ENCODE results near the gene CFP.

DNA sequence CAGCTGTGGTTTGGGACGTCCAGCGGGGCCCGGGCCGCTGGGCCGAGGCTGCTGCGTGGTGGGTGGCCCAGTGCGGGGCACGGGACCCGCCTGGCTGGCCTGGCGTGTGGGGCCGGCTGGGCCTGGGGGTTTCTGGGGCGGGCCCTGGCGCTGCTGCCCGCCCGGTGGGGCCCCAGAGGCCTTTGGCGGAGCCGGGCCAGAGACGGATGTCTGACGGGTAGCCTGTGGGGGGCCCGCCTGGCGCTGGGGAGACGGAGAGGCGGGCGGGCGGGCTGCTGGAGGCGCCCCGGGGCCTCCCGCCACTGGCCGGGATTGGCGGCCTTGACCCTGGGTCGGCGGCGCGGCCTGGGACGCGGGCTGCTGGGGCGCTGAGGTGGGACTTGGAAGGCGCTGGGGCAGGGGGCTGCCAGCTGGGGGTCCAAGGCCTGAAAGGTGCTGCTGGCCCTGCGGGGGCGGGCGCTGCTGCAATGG lies 55.6 kb downstream of the CFP start:
- TF ChIP-seq, protein P1, sequence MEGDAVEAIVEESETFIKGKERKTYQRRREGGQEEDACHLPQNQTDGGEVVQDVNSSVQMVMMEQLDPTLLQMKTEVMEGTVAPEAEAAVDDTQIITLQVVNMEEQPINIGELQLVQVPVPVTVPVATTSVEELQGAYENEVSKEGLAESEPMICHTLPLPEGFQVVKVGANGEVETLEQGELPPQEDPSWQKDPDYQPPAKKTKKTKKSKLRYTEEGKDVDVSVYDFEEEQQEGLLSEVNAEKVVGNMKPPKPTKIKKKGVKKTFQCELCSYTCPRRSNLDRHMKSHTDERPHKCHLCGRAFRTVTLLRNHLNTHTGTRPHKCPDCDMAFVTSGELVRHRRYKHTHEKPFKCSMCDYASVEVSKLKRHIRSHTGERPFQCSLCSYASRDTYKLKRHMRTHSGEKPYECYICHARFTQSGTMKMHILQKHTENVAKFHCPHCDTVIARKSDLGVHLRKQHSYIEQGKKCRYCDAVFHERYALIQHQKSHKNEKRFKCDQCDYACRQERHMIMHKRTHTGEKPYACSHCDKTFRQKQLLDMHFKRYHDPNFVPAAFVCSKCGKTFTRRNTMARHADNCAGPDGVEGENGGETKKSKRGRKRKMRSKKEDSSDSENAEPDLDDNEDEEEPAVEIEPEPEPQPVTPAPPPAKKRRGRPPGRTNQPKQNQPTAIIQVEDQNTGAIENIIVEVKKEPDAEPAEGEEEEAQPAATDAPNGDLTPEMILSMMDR (IDR thresholded peaks at IDR 0.05) = no peak
- TF ChIP-seq NR3C1 (CRISPR knock-in tag; conservative IDR thresholded peaks at IDR 0.05; ENCODE audit: low read depth) (no peak), ZNF416 (CRISPR knock-in tag; IDR thresholded peaks at IDR 0.05) (no peak), IRF2 (CRISPR knock-in tag; IDR thresholded peaks at IDR 0.05; ENCODE audit: borderline replicate concordance, low read depth) (no peak), ZBTB43 (CRISPR knock-in tag; IDR thresholded peaks at IDR 0.05) (no peak), FOXP4 (CRISPR knock-in tag; IDR thresholded peaks at IDR 0.05) (no peak)
- TF ChIP-seq, protein P2, sequence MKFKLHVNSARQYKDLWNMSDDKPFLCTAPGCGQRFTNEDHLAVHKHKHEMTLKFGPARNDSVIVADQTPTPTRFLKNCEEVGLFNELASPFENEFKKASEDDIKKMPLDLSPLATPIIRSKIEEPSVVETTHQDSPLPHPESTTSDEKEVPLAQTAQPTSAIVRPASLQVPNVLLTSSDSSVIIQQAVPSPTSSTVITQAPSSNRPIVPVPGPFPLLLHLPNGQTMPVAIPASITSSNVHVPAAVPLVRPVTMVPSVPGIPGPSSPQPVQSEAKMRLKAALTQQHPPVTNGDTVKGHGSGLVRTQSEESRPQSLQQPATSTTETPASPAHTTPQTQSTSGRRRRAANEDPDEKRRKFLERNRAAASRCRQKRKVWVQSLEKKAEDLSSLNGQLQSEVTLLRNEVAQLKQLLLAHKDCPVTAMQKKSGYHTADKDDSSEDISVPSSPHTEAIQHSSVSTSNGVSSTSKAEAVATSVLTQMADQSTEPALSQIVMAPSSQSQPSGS (CRISPR knock-in tag; IDR thresholded peaks at IDR 0.05; ENCODE audit: borderline replicate concordance, low read depth) = no peak

Data from WTC11 (cell line).